ENCODE data around the gene TRPM4.

Gene TRPM4

DNA sequence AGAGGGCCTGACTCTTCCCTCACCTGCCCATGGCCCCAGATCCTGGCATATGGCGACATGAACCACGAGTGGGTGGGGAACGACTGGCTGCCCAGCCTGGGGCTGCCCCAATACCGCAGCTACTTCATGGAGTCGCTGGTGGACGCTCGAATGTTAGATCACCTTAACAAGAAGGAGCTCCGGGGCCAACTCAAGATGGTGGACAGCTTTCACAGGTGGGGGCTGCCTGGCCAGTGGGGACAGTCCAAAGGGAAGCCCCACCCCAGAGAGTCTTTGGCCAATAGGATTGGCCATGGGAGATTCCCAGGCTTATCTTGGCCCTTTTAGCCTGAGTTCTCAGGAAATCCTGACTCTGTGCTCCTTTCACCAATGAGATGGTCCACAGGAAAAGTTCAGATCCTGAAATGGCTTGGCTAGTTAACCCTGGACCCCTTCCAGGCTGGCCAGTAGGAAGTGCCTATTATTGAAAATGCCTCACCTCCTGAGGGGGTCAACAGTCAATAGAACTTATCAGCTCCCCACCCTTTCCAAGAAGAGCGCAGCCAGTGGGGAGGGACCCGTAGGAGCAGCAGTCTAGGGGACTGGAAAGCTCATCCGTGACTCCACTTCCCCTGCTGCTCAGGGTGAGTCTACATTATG is 9.4 kb upstream of the TRPM4 start:
- Histone ChIP-seq H3K9ac (ENCODE audit: low read depth, low read length) (no peak overlapping the region), H3K4me1 (ENCODE audit: insufficient read depth, low read length) (peaks cover 18% of the 10 kb centered on the region), H3K27ac (ENCODE audit: low read length) (no peak overlapping the region), H3K4me3 (ENCODE audit: low read depth in 1 of 2, low read length in 2 of 2) (no peak overlapping the region), H2AFZ (ENCODE audit: low read depth, low read length) (no peak overlapping the region), H3K4me2 (ENCODE audit: insufficient read depth, low read length) (no peak overlapping the region), H3K27me3 (ENCODE audit: insufficient read depth, low read length, poor library complexity) (no peaks in the 10 kb centered on the region), H3K9me3 (ENCODE audit: insufficient read depth, low read length, severe bottlenecking) (no peaks in the 10 kb centered on the region), H3K36me3 (ENCODE audit: insufficient read depth, low read length) (0 out of 2 replicates have a peak, but pooled peaks cover 5% of the 10 kb centered on the region), H3K79me2 (ENCODE audit: insufficient read depth, low read length) (no peaks in the 10 kb centered on the region), H4K20me1 (ENCODE audit: insufficient read depth, low read length) (peaks cover 2% of the 10 kb centered on the region; the same call in 1 of the 2 replicates)
- ATAC-seq (ENCODE audit: insufficient read depth, low read depth) (no peak), DNase-seq (no peak)
- no peak for TF ChIP-seq EZH2 (IDR thresholded peaks at IDR 0.05; ENCODE audit: borderline replicate concordance, low read depth, low read length, severe bottlenecking)
- TF ChIP-seq, protein P1, sequence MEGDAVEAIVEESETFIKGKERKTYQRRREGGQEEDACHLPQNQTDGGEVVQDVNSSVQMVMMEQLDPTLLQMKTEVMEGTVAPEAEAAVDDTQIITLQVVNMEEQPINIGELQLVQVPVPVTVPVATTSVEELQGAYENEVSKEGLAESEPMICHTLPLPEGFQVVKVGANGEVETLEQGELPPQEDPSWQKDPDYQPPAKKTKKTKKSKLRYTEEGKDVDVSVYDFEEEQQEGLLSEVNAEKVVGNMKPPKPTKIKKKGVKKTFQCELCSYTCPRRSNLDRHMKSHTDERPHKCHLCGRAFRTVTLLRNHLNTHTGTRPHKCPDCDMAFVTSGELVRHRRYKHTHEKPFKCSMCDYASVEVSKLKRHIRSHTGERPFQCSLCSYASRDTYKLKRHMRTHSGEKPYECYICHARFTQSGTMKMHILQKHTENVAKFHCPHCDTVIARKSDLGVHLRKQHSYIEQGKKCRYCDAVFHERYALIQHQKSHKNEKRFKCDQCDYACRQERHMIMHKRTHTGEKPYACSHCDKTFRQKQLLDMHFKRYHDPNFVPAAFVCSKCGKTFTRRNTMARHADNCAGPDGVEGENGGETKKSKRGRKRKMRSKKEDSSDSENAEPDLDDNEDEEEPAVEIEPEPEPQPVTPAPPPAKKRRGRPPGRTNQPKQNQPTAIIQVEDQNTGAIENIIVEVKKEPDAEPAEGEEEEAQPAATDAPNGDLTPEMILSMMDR (IDR thresholded peaks at IDR 0.05; ENCODE audit: borderline replicate concordance, extremely low read depth, low read length, poor library complexity, severe bottlenecking) = no peak

- Histone ChIP-seq H3K79me2 (ENCODE audit: insufficient read depth, low read length) (no peaks in the 10 kb centered on the region), H2AFZ (ENCODE audit: low read depth, low read length) (no peak overlapping the region), H3K9ac (ENCODE audit: low read depth, low read length) (no peak overlapping the region), H3K9me3 (ENCODE audit: insufficient read depth, low read length, severe bottlenecking) (no peaks in the 10 kb centered on the region), H3K4me1 (ENCODE audit: insufficient read depth, low read length) (peaks cover 18% of the 10 kb centered on the region), H4K20me1 (ENCODE audit: insufficient read depth, low read length) (peaks cover 2% of the 10 kb centered on the region; the same call in 1 of the 2 replicates), H3K4me3 (ENCODE audit: low read depth in 1 of 2, low read length in 2 of 2) (no peak overlapping the region), H3K27me3 (ENCODE audit: insufficient read depth, low read length, poor library complexity) (no peaks in the 10 kb centered on the region), H3K36me3 (ENCODE audit: insufficient read depth, low read length) (0 out of 2 replicates have a peak, but pooled peaks cover 5% of the 10 kb centered on the region), H3K27ac (ENCODE audit: low read length) (no peak overlapping the region), H3K4me2 (ENCODE audit: insufficient read depth, low read length) (no peak overlapping the region)
- ATAC-seq (ENCODE audit: insufficient read depth, low read depth) = no peak
- TF ChIP-seq, protein P1 (IDR thresholded peaks at IDR 0.05; ENCODE audit: borderline replicate concordance, extremely low read depth, low read length, poor library complexity, severe bottlenecking) = no peak
- TF ChIP-seq EZH2 (IDR thresholded peaks at IDR 0.05; ENCODE audit: borderline replicate concordance, low read depth, low read length, severe bottlenecking) = no peak
- peak; percentile 61 for DNase-seq
Observed at GRCh38 chr19:49148784-49149651, 8.6 kb upstream of the TRPM4 start.

GRCh38 chr19:49149652-49150105 is 7.9 kb upstream of the TRPM4 start:
- Histone ChIP-seq H3K27ac (ENCODE audit: low read length) (no peak overlapping the region), H2AFZ (ENCODE audit: low read depth, low read length) (no peak overlapping the region), H3K36me3 (ENCODE audit: insufficient read depth, low read length) (0 out of 2 replicates have a peak, but pooled peaks cover 5% of the 10 kb centered on the region), H3K4me1 (ENCODE audit: insufficient read depth, low read length) (peaks cover 18% of the 10 kb centered on the region), H3K9ac (ENCODE audit: low read depth, low read length) (peak overlapping the region; percentile 44; the same call in 1 of the 2 replicates), H3K79me2 (ENCODE audit: insufficient read depth, low read length) (no peaks in the 10 kb centered on the region), H4K20me1 (ENCODE audit: insufficient read depth, low read length) (peaks cover 2% of the 10 kb centered on the region; the same call in 1 of the 2 replicates), H3K4me3 (ENCODE audit: low read depth in 1 of 2, low read length in 2 of 2) (peak overlapping the region in 1 of 2 experiments; percentile 45; a peak in 1 of 4 replicates), H3K27me3 (ENCODE audit: insufficient read depth, low read length, poor library complexity) (no peaks in the 10 kb centered on the region), H3K4me2 (ENCODE audit: insufficient read depth, low read length) (peak overlapping the region; percentile 62), H3K9me3 (ENCODE audit: insufficient read depth, low read length, severe bottlenecking) (no peaks in the 10 kb centered on the region)
- TF ChIP-seq, protein P1 (IDR thresholded peaks at IDR 0.05; ENCODE audit: borderline replicate concordance, extremely low read depth, low read length, poor library complexity, severe bottlenecking) = no peak
- no peak for TF ChIP-seq EZH2 (IDR thresholded peaks at IDR 0.05; ENCODE audit: borderline replicate concordance, low read depth, low read length, severe bottlenecking)
- ATAC-seq (ENCODE audit: insufficient read depth, low read depth) = no peak
- DNase-seq = no peak

All from DND-41 (cell line).